Keratinocyte (primary cell): ENCODE data around the gene PRICKLE3. TPM values are rescaled to one million over a fixed set of nuclear protein-coding genes. Genes with fewer than 3 reads are reported as not detected.

Experiments used
- DNase-seq: peaks from one replicate; pipeline ENCODE4 v3.0.0-alpha.2; 2011; ENCODE audit warnings: low read depth, missing footprints, low spot score
- FAIRE-seq: peaks from 2 replicates; lab custom pipeline; 2011; peaks lifted over from hg19 to GRCh38; lab: Jason Lieb, UNC
- H2AFZ ChIP-seq: 2 replicates; pipeline ENCODE4 v1.6.0; 2012; ENCODE audit warnings: low read length, control low read depth, inconsistent platforms; ENCODE audit not compliant: control insufficient read depth
- H3K27ac ChIP-seq: 2 replicates; pipeline ENCODE4 v1.5.1; 2011; ENCODE audit warnings: low read length; ENCODE audit not compliant: control insufficient read depth, insufficient read depth
- H3K27me3 ChIP-seq: 3 replicates; pipeline ENCODE4 v1.6.0; 2011; ENCODE audit warnings: low read length; ENCODE audit not compliant: control insufficient read depth, insufficient read depth; ENCODE audit errors: extremely low read depth
- H3K36me3 ChIP-seq, 2 experiments: 2 replicates in 1 of 2; 3 replicates in 1 of 2; pipeline ENCODE4 v1.5.1; 2011; ENCODE audit warnings: low read length in 2 of 2, mild to moderate bottlenecking in 1 of 2; ENCODE audit not compliant: control insufficient read depth in 2 of 2, insufficient read depth in 2 of 2; ENCODE audit errors: extremely low read depth in 1 of 2
- H3K4me1 ChIP-seq: 3 replicates; pipeline ENCODE4 v1.5.1; 2011; ENCODE audit warnings: low read length; ENCODE audit not compliant: control insufficient read depth, insufficient read depth; ENCODE audit errors: extremely low read depth
- H3K4me2 ChIP-seq: 3 replicates; pipeline ENCODE4 v1.6.0; 2011; ENCODE audit warnings: low read depth, low read length; ENCODE audit not compliant: control insufficient read depth, insufficient read depth; ENCODE audit errors: extremely low read depth
- H3K4me3 ChIP-seq, 3 experiments: fragments of 200-600 bp in 1 of 3; sonication (generic) in 1 of 3; 2 replicates in 2 of 3; 3 replicates in 1 of 3; pipeline ENCODE4 v1.5.1; 2011 to 2016; ENCODE audit warnings: low read length in 3 of 3, mild to moderate bottlenecking in 3 of 3, control low read depth in 2 of 3, inconsistent platforms in 1 of 3, low read depth in 1 of 3, mixed read lengths in 1 of 3, mixed run types in 1 of 3, moderate library complexity in 1 of 3; ENCODE audit not compliant: control insufficient read depth in 2 of 3, insufficient read depth in 2 of 3; ENCODE audit errors: extremely low read depth in 1 of 3
- H3K79me2 ChIP-seq: 2 replicates; pipeline ENCODE4 v1.6.0; 2012; ENCODE audit warnings: low read length; ENCODE audit not compliant: control insufficient read depth, insufficient read depth
- H3K9ac ChIP-seq: 3 replicates; pipeline ENCODE4 v1.6.0; 2011; ENCODE audit warnings: low read length; ENCODE audit not compliant: control insufficient read depth, insufficient read depth; ENCODE audit errors: extremely low read depth
- H3K9me1 ChIP-seq: 3 replicates; pipeline ENCODE4 v1.6.0; 2011; ENCODE audit warnings: low read length; ENCODE audit not compliant: control insufficient read depth, insufficient read depth; ENCODE audit errors: extremely low read depth
- H3K9me3 ChIP-seq: 2 replicates; pipeline ENCODE4 v1.5.1; 2012; ENCODE audit warnings: low read depth, low read length; ENCODE audit not compliant: control insufficient read depth
- H4K20me1 ChIP-seq: 3 replicates; pipeline ENCODE4 v1.6.0; 2011; ENCODE audit warnings: low read length; ENCODE audit not compliant: control insufficient read depth, insufficient read depth; ENCODE audit errors: extremely low read depth
- EZH2 ChIP-seq: IDR thresholded peaks from one replicate; pipeline ENCODE4 v1.6.1; 2012; ENCODE audit warnings: inconsistent platforms, mild to moderate bottlenecking, low read length, moderate library complexity
- dilution Hi-C: fragments of 300-500 bp; cut with MboI; formaldehyde crosslinking; loops from one replicate; pipeline ENCODE4 v1.7.0; 2020; ENCODE audit warnings: low sequenced_read_pairs; ENCODE audit not compliant: extremely low pct_ligation_motif_present
- polyA plus RNA-seq, 5 experiments: library from polyadenylated mRNA; depleted of rRNA in 3 of 5; stranded (reverse) in 3 of 5; stranded (forward) in 1 of 5; unstranded in 1 of 5; fragments of >200 nt; gene quantifications; 1 replicate in 1 of 5; 2 replicates in 3 of 5; 3 replicates in 1 of 5; pipeline versions ENCODE4 v1.2.1 to v1.2.3, GENCODE V29; 2011 to 2012; ENCODE audit warnings: missing spikeins in 2 of 5, low read depth in 1 of 5, low replicate concordance in 1 of 5
- TF ChIP-seq, protein P1 (sequence below), 3 experiments: IDR thresholded peaks in 1 of 3; conservative IDR thresholded peaks in 1 of 3; optimal IDR thresholded peaks in 1 of 3; 2 replicates in 2 of 3; 3 replicates in 1 of 3; pipeline versions ENCODE3 to v1.5.1; 2011; ENCODE audit warnings: low read length in 3 of 3, mild to moderate bottlenecking in 3 of 3, moderate library complexity in 2 of 3, control low read depth in 1 of 3, inconsistent platforms in 1 of 3; ENCODE audit not compliant: insufficient read depth in 2 of 3; ENCODE audit errors: extremely low read depth in 1 of 3

The PRICKLE3 gene
- polyA plus RNA-seq, 1 donor (not counting 4 experiments of a cell fraction or from before 2014, with no cell fraction given) = 8.7 TPM

DNA sequence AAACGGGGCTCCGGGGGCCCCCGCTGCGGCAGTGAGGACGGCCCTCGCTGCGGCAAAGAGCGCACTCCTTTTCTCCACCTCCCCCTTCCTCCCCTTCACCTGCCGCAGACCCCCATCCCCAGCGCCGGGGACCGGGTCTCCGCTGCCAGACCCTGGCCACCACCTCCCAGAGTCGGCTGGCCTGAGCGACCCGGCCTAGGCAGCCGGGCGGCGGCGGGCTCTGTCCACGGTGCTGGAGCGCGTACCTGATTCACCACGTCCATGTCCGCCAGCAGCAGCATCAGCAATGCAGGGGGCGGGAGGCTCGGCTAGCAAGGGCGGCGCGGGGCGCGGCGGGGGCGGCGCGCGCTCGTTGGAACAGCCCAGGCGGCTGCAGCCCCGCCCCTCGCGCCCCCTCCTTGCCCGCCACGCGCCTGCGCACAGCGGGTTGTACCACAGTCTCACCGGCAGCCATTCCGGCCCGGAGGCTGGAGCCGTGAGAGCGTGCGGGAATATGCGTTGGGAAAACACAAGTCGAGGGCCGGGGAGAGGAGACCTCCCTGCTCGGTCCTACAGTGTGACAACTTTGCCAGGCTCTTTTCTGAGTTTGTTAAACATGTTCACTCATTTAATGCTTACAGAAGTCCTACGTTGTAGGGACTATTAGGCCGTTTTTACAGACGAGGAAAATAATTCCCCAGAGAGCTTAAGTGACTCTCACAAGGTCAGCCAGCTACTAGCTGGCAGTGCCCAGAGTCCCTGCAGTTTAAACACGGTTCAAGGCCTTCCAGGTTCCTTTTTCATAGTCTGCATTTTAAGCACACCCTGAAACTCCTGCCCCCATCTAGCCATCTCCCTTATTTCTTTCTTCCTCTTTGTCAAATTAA lies 14.0 kb upstream of the PRICKLE3 start, which contains the start of gene SYP:
Gene SYP, minus strand, starts transcription at position 288 of the 866 bp plus-strand sequence. Its CDS starts 7 bp downstream, at position 281.
- H3K9me3 ChIP-seq = no peaks in the 10 kb centered on the region
- H3K4me3 ChIP-seq = peak within 1 kb of the TSS in 1 of 3 experiments; percentile 64
- H4K20me1 ChIP-seq = no peaks in the 10 kb centered on the region
- FAIRE-seq = no peak
- peak within 1 kb of the TSS; percentile 36 for H3K27ac ChIP-seq
- no peak for TF ChIP-seq EZH2
- TF ChIP-seq, protein P1, sequence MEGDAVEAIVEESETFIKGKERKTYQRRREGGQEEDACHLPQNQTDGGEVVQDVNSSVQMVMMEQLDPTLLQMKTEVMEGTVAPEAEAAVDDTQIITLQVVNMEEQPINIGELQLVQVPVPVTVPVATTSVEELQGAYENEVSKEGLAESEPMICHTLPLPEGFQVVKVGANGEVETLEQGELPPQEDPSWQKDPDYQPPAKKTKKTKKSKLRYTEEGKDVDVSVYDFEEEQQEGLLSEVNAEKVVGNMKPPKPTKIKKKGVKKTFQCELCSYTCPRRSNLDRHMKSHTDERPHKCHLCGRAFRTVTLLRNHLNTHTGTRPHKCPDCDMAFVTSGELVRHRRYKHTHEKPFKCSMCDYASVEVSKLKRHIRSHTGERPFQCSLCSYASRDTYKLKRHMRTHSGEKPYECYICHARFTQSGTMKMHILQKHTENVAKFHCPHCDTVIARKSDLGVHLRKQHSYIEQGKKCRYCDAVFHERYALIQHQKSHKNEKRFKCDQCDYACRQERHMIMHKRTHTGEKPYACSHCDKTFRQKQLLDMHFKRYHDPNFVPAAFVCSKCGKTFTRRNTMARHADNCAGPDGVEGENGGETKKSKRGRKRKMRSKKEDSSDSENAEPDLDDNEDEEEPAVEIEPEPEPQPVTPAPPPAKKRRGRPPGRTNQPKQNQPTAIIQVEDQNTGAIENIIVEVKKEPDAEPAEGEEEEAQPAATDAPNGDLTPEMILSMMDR (optimal IDR thresholded peaks at IDR 0.05 in 1 of 3, IDR thresholded peaks at IDR 0.05 in 1 of 3, conservative IDR thresholded peaks at IDR 0.05 in 1 of 3; ENCODE audit: extremely low read depth in 1 of 3, insufficient read depth in 2 of 3, low read length in 3 of 3) = no peak
- H3K9ac ChIP-seq = peak within 1 kb of the TSS; percentile 60
- no peak for DNase-seq
- H3K36me3 ChIP-seq = no peaks in the 10 kb centered on the region
- peaks cover 2% of the 10 kb centered on the region for H3K27me3 ChIP-seq
- dilution Hi-C loops = no loop called here
- H3K79me2 ChIP-seq = no peaks in the 10 kb centered on the region
- peak within 1 kb of the TSS; percentile 82 for H3K4me2 ChIP-seq
- H3K9me1 ChIP-seq = no peaks in the 10 kb centered on the region
- peaks cover 4% of the 10 kb centered on the region for H3K4me1 ChIP-seq
- H2AFZ ChIP-seq = peak within 1 kb of the TSS; percentile 72

DNA sequence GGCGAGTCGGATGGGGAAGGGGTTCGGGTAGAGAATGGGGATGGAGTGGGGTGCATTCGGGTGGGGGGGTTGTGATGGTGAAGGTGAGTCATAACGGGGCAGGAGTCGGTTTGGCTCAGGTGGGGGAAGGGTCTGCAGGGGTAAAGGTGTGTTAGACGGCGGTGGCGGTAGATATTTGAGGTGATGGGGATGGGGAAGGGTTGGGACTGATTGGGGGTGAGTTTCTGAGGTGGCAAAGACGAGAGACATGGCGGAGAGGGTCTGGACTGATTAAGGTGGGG lies 13.1 kb upstream of the PRICKLE3 start:
- Histone ChIP-seq H3K79me2 (no peaks in the 10 kb centered on the region), H3K9me3 (no peaks in the 10 kb centered on the region), H3K27ac (no peak overlapping the region), H3K4me2 (no peak overlapping the region), H3K9me1 (no peaks in the 10 kb centered on the region), H2AFZ (no peak overlapping the region), H3K4me3 (no peak overlapping the region), H3K27me3 (peaks cover 2% of the 10 kb centered on the region), H3K36me3 (no peaks in the 10 kb centered on the region), H3K9ac (no peak overlapping the region), H4K20me1 (no peaks in the 10 kb centered on the region), H3K4me1 (peaks cover 4% of the 10 kb centered on the region)
- no peak for TF ChIP-seq EZH2
- TF ChIP-seq, protein P1 (optimal IDR thresholded peaks at IDR 0.05 in 1 of 3, IDR thresholded peaks at IDR 0.05 in 1 of 3, conservative IDR thresholded peaks at IDR 0.05 in 1 of 3; ENCODE audit: extremely low read depth in 1 of 3, insufficient read depth in 2 of 3, low read length in 3 of 3) = no peak
- FAIRE-seq (no peak), DNase-seq (no peak)
- dilution Hi-C loops = no loop called here
